Mesenchymal stem cell (in vitro differentiated cells and primary cell): ENCODE data around the gene SLC6A8.

Experiments
- DNase-seq: peaks from one replicate; pipeline ENCODE4 v3.0.0-alpha.2; 2013
- H2AFZ ChIP-seq: one replicate; pipeline ENCODE4 v1.6.1; 2013; ENCODE audit warnings: low read depth, mild to moderate bottlenecking, control low read depth, inconsistent platforms, low read length, moderate library complexity
- H2AK5ac ChIP-seq: 2 replicates; pipeline ENCODE4 v1.6.1; 2013; ENCODE audit warnings: low read length, moderate library complexity, mild to moderate bottlenecking, inconsistent platforms; ENCODE audit not compliant: severe bottlenecking
- H2BK120ac ChIP-seq: one replicate; pipeline ENCODE4 v1.6.1; 2013; ENCODE audit warnings: low read depth, mild to moderate bottlenecking, inconsistent platforms, low read length, moderate library complexity
- H2BK12ac ChIP-seq, 2 experiments: one replicate each; pipeline ENCODE4 v1.6.1; 2013; ENCODE audit warnings: inconsistent platforms in 2 of 2, low read length in 2 of 2, mild to moderate bottlenecking in 2 of 2, moderate library complexity in 2 of 2, control low read depth in 1 of 2
- H2BK15ac ChIP-seq: one replicate; pipeline ENCODE4 v1.6.1; 2013; ENCODE audit warnings: mild to moderate bottlenecking, low read depth, inconsistent platforms; ENCODE audit not compliant: poor library complexity, severe bottlenecking
- H2BK5ac ChIP-seq: 2 replicates; pipeline ENCODE4 v1.6.1; 2013; ENCODE audit warnings: low read depth, mild to moderate bottlenecking, low read length, control low read depth, inconsistent platforms; ENCODE audit not compliant: poor library complexity, severe bottlenecking
- H3K14ac ChIP-seq, 2 experiments: one replicate each; pipeline ENCODE4 v1.6.1; 2013; ENCODE audit warnings: inconsistent platforms in 2 of 2, low read length in 2 of 2, control low read depth in 1 of 2, mild to moderate bottlenecking in 1 of 2, moderate library complexity in 1 of 2
- H3K18ac ChIP-seq, 2 experiments: one replicate each; pipeline ENCODE4 v1.6.1; 2013; ENCODE audit warnings: inconsistent platforms in 2 of 2, low read length in 2 of 2, control low read depth in 1 of 2, low read depth in 1 of 2, mild to moderate bottlenecking in 1 of 2
- H3K23ac ChIP-seq, 2 experiments: one replicate each; pipeline ENCODE4 v1.6.1; 2013; ENCODE audit warnings: inconsistent platforms in 2 of 2, low read length in 2 of 2, mild to moderate bottlenecking in 2 of 2, moderate library complexity in 2 of 2, control low read depth in 1 of 2
- H3K27ac ChIP-seq: 2 replicates; pipeline ENCODE4 v1.5.1; 2013; ENCODE audit warnings: mild to moderate bottlenecking, moderate library complexity, low read length, control low read depth, inconsistent platforms; ENCODE audit not compliant: poor library complexity, severe bottlenecking
- H3K27me3 ChIP-seq, 2 experiments: 2 replicates each; pipeline versions ENCODE4 v1.6.1 to v1.7.0; 2013; ENCODE audit warnings: low read length in 2 of 2, mild to moderate bottlenecking in 2 of 2, moderate library complexity in 2 of 2, control low read depth in 1 of 2, inconsistent platforms in 1 of 2; ENCODE audit not compliant: control insufficient read depth in 1 of 2, insufficient read depth in 1 of 2
- H3K36me3 ChIP-seq, 2 experiments: 2 replicates each; pipeline versions ENCODE4 v1.6.1 to v1.7.0; 2013; ENCODE audit warnings: low read length in 2 of 2, control low read depth in 1 of 2, inconsistent platforms in 1 of 2, low read depth in 1 of 2, mild to moderate bottlenecking in 1 of 2; ENCODE audit not compliant: insufficient read depth in 2 of 2, control insufficient read depth in 1 of 2
- H3K4ac ChIP-seq, 2 experiments: one replicate each; pipeline ENCODE4 v1.6.1; 2013; ENCODE audit warnings: inconsistent platforms in 2 of 2, low read length in 2 of 2, mild to moderate bottlenecking in 2 of 2, moderate library complexity in 2 of 2, control low read depth in 1 of 2, low read depth in 1 of 2
- H3K4me1 ChIP-seq: 2 replicates; pipeline ENCODE4 v1.6.1; 2013; ENCODE audit warnings: low read depth, low read length, control low read depth; ENCODE audit not compliant: control insufficient read depth, insufficient read depth
- H3K4me2 ChIP-seq: 2 replicates; pipeline ENCODE4 v1.6.1; 2013; ENCODE audit warnings: low read length, mild to moderate bottlenecking, inconsistent platforms; ENCODE audit not compliant: poor library complexity, severe bottlenecking
- H3K4me3 ChIP-seq, 2 experiments: 2 replicates each; pipeline versions ENCODE4 v1.5.1 to v1.7.0; 2013; ENCODE audit warnings: low read length in 2 of 2, mild to moderate bottlenecking in 2 of 2, control low read depth in 1 of 2, low read depth in 1 of 2; ENCODE audit not compliant: insufficient read depth in 1 of 2
- H3K79me1 ChIP-seq: replicated peaks from 2 replicates; pipeline ENCODE4 v1.6.1; 2013; ENCODE audit warnings: mild to moderate bottlenecking, control low read depth, low read length, inconsistent platforms; ENCODE audit not compliant: poor library complexity, severe bottlenecking
- H3K9ac ChIP-seq: 2 replicates; pipeline ENCODE4 v1.7.0; 2013; ENCODE audit warnings: mild to moderate bottlenecking, low read length, moderate library complexity
- H3K9me3 ChIP-seq: 2 replicates; pipeline ENCODE4 v1.7.0; 2013; ENCODE audit warnings: mild to moderate bottlenecking, low read length; ENCODE audit not compliant: control insufficient read depth
- H4K8ac ChIP-seq: one replicate; pipeline ENCODE4 v1.6.1; 2013; ENCODE audit warnings: inconsistent platforms, mild to moderate bottlenecking, low read length, moderate library complexity
- H4K91ac ChIP-seq: one replicate; pipeline ENCODE4 v1.6.1; 2013; ENCODE audit warnings: mild to moderate bottlenecking, low read length, inconsistent platforms
- WGBS: methylation state at CpG from one replicate; pipeline ENCODE4 v1.1.7; 2013; ENCODE audit warnings: mixed read lengths; 5-methylcytosine and 5-hydroxymethylcytosine counted together

SLC6A8 gene

DNA sequence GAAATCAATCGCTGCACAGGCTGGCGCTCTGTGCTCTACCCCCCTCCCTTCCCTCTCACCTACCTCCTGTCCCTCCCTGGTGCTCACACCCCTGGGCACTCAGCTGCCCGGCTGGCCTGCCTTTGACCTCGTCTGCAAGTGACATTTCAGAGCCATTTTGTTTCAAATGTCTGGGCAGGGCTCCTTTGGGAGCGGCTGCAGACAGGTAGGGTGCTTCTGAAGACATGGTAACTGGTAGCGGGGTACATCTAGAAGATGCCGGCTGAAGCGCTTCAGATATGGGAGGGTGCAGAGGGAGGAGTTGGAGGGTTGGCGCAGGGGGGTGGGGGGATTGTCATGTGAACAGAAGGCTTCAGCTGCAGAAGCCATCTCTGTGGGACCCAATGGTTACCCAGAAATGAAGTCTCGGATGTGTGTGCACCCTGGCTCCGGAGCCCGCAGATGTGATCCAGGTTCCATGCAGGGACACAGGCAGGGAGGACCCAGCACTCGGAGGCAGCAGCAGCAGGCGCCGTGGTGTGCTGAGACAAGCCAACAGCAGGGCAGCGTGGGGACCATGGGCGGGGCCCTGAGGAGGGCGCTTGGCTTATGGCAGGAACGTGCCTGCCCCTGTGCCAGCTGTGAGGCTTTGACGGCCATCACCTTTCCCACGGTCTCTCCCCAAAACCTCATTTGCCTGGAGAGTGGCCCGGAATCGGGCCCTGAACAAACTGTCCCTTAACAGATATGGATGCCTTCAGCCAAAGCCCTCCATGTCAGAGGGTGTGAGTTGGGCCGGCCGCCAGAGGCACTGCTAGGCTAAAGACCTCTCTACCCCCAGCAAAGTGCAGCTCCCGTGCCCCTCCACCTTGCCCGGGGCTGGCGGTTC is 48.3 kb upstream of the SLC6A8 start:
- H2AK5ac ChIP-seq: no peak overlapping the region
- H4K91ac ChIP-seq: no peak overlapping the region
- H3K4me2 ChIP-seq: peak overlapping the region; percentile 16
- WGBS: 91% methylated on average over 21 of the region's 28 CpGs
- H3K4me1 ChIP-seq: peaks cover 20% of the 10 kb centered on the region
- no peak overlapping the region for H3K4ac ChIP-seq
- no peak overlapping the region for H3K23ac ChIP-seq
- H2AFZ ChIP-seq: no peak overlapping the region
- no peak for DNase-seq
- H3K4me3 ChIP-seq: no peak overlapping the region
- H4K8ac ChIP-seq: no peak overlapping the region
- no peak overlapping the region for H2BK12ac ChIP-seq
- H3K9ac ChIP-seq: no peak overlapping the region
- H3K36me3 ChIP-seq: no peaks in the 10 kb centered on the region
- H3K79me1 ChIP-seq: no peaks in the 10 kb centered on the region
- H3K14ac ChIP-seq: no peak overlapping the region
- H3K9me3 ChIP-seq: no peaks in the 10 kb centered on the region
- H2BK5ac ChIP-seq: no peak overlapping the region
- H3K27ac ChIP-seq: no peak overlapping the region
- no peak overlapping the region for H2BK15ac ChIP-seq
- no peak overlapping the region for H3K18ac ChIP-seq
- H2BK120ac ChIP-seq: no peak overlapping the region
- H3K27me3 ChIP-seq: peaks cover 22 to 80% of the 10 kb centered on the region in 2 experiments

DNA sequence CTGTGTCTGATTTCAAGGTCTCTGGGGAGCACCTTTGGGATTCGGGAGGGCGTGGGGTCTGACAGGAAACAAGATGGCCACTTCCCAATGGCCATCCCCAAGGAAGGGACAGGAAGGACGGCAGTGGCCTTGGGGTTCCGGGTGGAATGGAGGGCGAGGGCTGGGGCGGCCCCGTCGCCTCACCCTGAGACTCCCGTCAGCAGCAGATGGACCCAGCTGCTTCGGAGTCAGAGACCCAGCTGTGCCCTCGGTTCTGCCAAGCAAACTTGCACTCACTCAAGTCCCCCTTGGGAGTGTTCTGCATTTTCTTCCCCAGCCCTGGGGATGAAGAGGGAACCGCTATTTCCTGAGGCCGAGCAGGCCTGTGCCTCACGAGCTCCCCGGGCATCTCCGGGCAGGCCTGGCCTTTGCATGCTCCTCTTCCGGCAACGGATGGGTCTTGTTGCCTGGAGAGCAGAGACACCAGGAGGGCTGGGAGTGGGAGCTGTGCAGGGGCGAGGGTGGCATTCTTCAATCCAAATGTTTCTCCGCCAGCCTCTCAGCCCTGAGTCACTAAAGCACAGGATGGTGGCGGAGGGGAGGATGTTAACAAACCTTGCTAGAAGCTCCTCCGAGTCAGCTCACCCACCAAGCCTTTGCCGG is 47.6 kb upstream of the SLC6A8 start:
- H2BK120ac ChIP-seq: no peak overlapping the region
- WGBS: 89% methylated on average over 22 of the region's 23 CpGs
- H3K27me3 ChIP-seq: peaks cover 30 to 80% of the 10 kb centered on the region in 2 experiments
- H3K4me3 ChIP-seq: no peak overlapping the region
- no peak overlapping the region for H3K4me2 ChIP-seq
- no peak overlapping the region for H2AFZ ChIP-seq
- H2BK12ac ChIP-seq: no peak overlapping the region
- H3K23ac ChIP-seq: no peak overlapping the region
- H3K14ac ChIP-seq: no peak overlapping the region
- no peak overlapping the region for H3K4ac ChIP-seq
- H3K36me3 ChIP-seq: no peaks in the 10 kb centered on the region
- H2BK15ac ChIP-seq: no peak overlapping the region
- no peak overlapping the region for H3K27ac ChIP-seq
- H3K4me1 ChIP-seq: peaks cover 25% of the 10 kb centered on the region
- no peak overlapping the region for H2AK5ac ChIP-seq
- H3K9ac ChIP-seq: no peak overlapping the region
- no peak overlapping the region for H4K91ac ChIP-seq
- no peak for DNase-seq
- no peaks in the 10 kb centered on the region for H3K9me3 ChIP-seq
- H4K8ac ChIP-seq: no peak overlapping the region
- no peak overlapping the region for H3K18ac ChIP-seq
- no peaks in the 10 kb centered on the region for H3K79me1 ChIP-seq
- no peak overlapping the region for H2BK5ac ChIP-seq

DNA sequence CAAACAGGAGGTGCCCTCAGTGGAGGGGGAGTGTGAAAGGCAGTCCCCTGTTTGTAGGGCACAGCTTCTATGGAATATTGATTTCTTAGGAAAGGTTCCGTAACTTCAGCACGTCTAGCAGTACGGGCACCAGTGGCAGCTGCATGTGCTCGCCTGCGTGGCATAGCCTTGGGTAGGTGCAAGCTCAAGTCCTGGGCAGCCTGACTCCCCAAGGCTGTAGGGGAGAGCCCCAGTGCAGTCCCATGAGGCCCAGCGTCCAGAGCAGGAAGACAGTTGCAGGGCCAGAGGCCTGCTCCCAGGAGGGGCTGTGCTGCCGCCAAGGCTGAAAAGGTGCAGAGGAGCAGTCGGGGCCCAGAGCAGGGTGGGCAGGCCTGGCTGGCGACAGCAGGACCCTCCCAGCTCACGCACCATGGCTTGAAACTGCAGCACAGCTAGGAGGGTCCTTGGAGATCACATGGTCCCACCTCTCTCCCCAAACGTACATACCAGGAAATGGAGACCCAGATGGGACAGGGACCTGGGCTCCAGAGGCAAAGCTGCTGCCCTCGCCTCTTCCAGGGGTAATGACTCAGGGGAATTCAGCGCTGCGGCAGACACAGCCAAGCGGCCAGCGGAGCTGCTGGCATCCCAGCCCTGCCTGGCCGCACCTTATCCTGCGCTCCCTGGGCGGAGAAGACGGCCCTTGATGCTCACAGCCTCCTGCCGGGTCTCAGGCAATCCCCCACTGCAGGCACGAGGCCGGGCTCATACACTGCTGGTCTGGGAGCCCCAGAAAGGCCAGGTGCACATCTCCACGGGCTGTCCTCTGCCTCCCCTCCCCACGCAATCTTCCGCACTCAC is 46.8 kb upstream of the SLC6A8 start:
- Histone ChIP-seq H2BK15ac (no peak overlapping the region), H2BK120ac (no peak overlapping the region), H3K9ac (no peak overlapping the region), H3K9me3 (no peaks in the 10 kb centered on the region), H4K8ac (no peak overlapping the region), H3K4ac (no peak overlapping the region), H2AFZ (no peak overlapping the region), H3K4me1 (peaks cover 25% of the 10 kb centered on the region), H3K4me3 (no peak overlapping the region), H3K4me2 (no peak overlapping the region), H3K27me3 (peaks cover 38 to 80% of the 10 kb centered on the region in 2 experiments), H2BK5ac (no peak overlapping the region), H3K23ac (no peak overlapping the region), H3K14ac (no peak overlapping the region), H3K27ac (no peak overlapping the region), H2BK12ac (no peak overlapping the region), H3K36me3 (no peaks in the 10 kb centered on the region), H3K79me1 (no peaks in the 10 kb centered on the region), H4K91ac (no peak overlapping the region), H3K18ac (no peak overlapping the region), H2AK5ac (no peak overlapping the region)
- WGBS: 42% methylated on average over 15 of the region's 26 CpGs
- DNase-seq: no peak

DNA sequence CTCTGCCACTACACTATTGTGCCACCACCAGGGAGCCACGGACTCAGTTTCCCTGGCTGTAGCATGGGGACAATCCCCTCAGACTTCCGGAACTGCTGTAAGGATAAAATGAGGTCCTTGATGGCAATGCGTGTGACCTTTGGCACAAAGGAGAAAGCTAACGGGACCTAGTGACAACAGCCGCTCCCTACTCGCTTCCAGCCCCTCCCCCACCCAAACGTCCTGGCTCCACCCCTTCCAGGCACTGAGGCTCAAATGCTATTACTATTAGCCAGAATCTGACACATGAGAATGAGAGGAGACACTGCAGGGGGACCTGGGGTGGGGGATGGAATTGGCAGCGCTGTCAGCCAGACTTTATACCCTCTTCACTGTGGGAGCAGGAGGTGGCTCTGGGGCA is 46.1 kb upstream of the SLC6A8 start:
- Histone ChIP-seq H3K27me3 (peaks cover 44 to 85% of the 10 kb centered on the region in 2 experiments), H3K27ac (no peak overlapping the region), H3K18ac (no peak overlapping the region), H3K4me3 (no peak overlapping the region), H3K79me1 (no peaks in the 10 kb centered on the region), H3K9ac (no peak overlapping the region), H2AK5ac (no peak overlapping the region), H2AFZ (no peak overlapping the region), H3K4me2 (no peak overlapping the region), H3K4me1 (peaks cover 26% of the 10 kb centered on the region), H4K91ac (no peak overlapping the region), H2BK5ac (no peak overlapping the region), H2BK120ac (no peak overlapping the region), H3K14ac (no peak overlapping the region), H3K36me3 (no peaks in the 10 kb centered on the region), H3K9me3 (no peaks in the 10 kb centered on the region), H3K23ac (no peak overlapping the region), H2BK15ac (no peak overlapping the region), H2BK12ac (no peak overlapping the region), H4K8ac (no peak overlapping the region), H3K4ac (no peak overlapping the region)
- DNase-seq: no peak
- WGBS: 0% methylated on average over 3 of the region's 8 CpGs
